GM19324 (cell line): ENCODE results near the gene ARMC6.
"Not testable (repeated sequence)": the region's sequence is repeated elsewhere in the genome, so short reads cannot be mapped to it uniquely, and the experiment has no call there.

Source experiments
- ATAC-seq: cut with Tn5 transposase; IDR thresholded peaks from one replicate; pipeline ENCODE4 v1.9.1; 2021; ENCODE audit warnings: mild to moderate bottlenecking, moderate library complexity; ENCODE audit not compliant: unreplicated experiment, low FRiP score

The ARMC6 gene

GRCh38 chr19:19068659-19069654 is 35.6 kb downstream of the ARMC6 start:
- ATAC-seq: no peak

- no peak for ATAC-seq
Measured at GRCh38 chr19:19071897-19072296, 38.5 kb downstream of the ARMC6 start.

GRCh38 chr19:19074196-19074882 is 40.9 kb downstream of the ARMC6 start:
- no peak for ATAC-seq

GRCh38 chr19:19075126-19075525 is 41.7 kb downstream of the ARMC6 start:
- no peak for ATAC-seq

- no peak for ATAC-seq
Measured at GRCh38 chr19:19076476-19076875, 43.1 kb downstream of the ARMC6 start.

- no peak for ATAC-seq
Measured at GRCh38 chr19:19077103-19077502, 43.7 kb downstream of the ARMC6 start.

- ATAC-seq: no peak
Measured at GRCh38 chr19:19078801-19079200, 45.4 kb downstream of the ARMC6 start.

- no peak for ATAC-seq
Measured at GRCh38 chr19:19079571-19079970, 46.2 kb downstream of the ARMC6 start.

- no peak for ATAC-seq
Measured at GRCh38 chr19:19081642-19082151, 48.3 kb downstream of the ARMC6 start.

- no peak for ATAC-seq
Measured at GRCh38 chr19:19083413-19084178, 50.2 kb downstream of the ARMC6 start.

GRCh38 chr19:19087676-19088075 is 54.3 kb downstream of the ARMC6 start:
- ATAC-seq: no peak

- ATAC-seq: no peak
Measured at GRCh38 chr19:19094513-19094912, 61.1 kb downstream of the ARMC6 start.

GRCh38 chr19:19095691-19096090 is 62.3 kb downstream of the ARMC6 start:
- ATAC-seq: no peak

- ATAC-seq: no peak
Measured at GRCh38 chr19:19096641-19097627, 63.5 kb downstream of the ARMC6 start.

GRCh38 chr19:19098084-19098702 is 64.8 kb downstream of the ARMC6 start:
- no peak for ATAC-seq

GRCh38 chr19:19098703-19099632 is 65.6 kb downstream of the ARMC6 start:
- no peak for ATAC-seq

- no peak for ATAC-seq
Measured at GRCh38 chr19:19101540-19101939, 68.1 kb downstream of the ARMC6 start.

GRCh38 chr19:19102566-19102965 is 69.2 kb downstream of the ARMC6 start:
- not testable (repeated sequence) for ATAC-seq
